DMS114 treated with DMSO at 0.1 percent for 48 hours (cell line): ENCODE measurements around the gene CA12.
"Not testable (repeated sequence)": the region's sequence is repeated elsewhere in the genome, so short reads cannot be mapped to it uniquely, and the experiment has no call there.

ENCODE experiments used
- DNase-seq: peaks from one replicate; lab custom pipeline; 2025; ENCODE audit not compliant: unreplicated experiment; lab: John Stamatoyannopoulos, UW

The CA12 gene

GRCh38 chr15:63339006-63339766 is 42.5 kb downstream of the CA12 start:
- no peak for DNase-seq

GRCh38 chr15:63338170-63338569 is 43.5 kb downstream of the CA12 start:
- DNase-seq = no peak

- no peak for DNase-seq
Observed at GRCh38 chr15:63337046-63337445, 44.6 kb downstream of the CA12 start.

GRCh38 chr15:63335543-63336240 is 46.0 kb downstream of the CA12 start:
- no peak for DNase-seq

- DNase-seq = no peak
Observed at GRCh38 chr15:63334821-63335220, 46.8 kb downstream of the CA12 start.

GRCh38 chr15:63332367-63333124 is 49.1 kb downstream of the CA12 start:
- DNase-seq = no peak

GRCh38 chr15:63331456-63331855 is 50.2 kb downstream of the CA12 start:
- no peak for DNase-seq

GRCh38 chr15:63330926-63331325 is 50.7 kb downstream of the CA12 start:
- DNase-seq = no peak

GRCh38 chr15:63329567-63330350 is 51.9 kb downstream of the CA12 start:
- no peak for DNase-seq

- DNase-seq = no peak
Observed at GRCh38 chr15:63327648-63328421, 53.8 kb downstream of the CA12 start.

GRCh38 chr15:63324770-63325169 is 56.9 kb downstream of the CA12 start:
- DNase-seq = no peak

GRCh38 chr15:63323798-63324563 is 57.7 kb downstream of the CA12 start:
- DNase-seq = no peak

- no peak for DNase-seq
Observed at GRCh38 chr15:63322541-63322940, 59.1 kb downstream of the CA12 start.

- DNase-seq = no peak
Observed at GRCh38 chr15:63321462-63321861, 60.2 kb downstream of the CA12 start.

- not testable (repeated sequence) for DNase-seq
Observed at GRCh38 chr15:63320981-63321380, 60.7 kb downstream of the CA12 start.

GRCh38 chr15:63320446-63320845 is 61.2 kb downstream of the CA12 start:
- DNase-seq = not testable (repeated sequence)

- DNase-seq = no peak
Observed at GRCh38 chr15:63319065-63319464, 62.6 kb downstream of the CA12 start.

- DNase-seq = no peak
Observed at GRCh38 chr15:63318344-63318743, 63.3 kb downstream of the CA12 start.

- DNase-seq = no peak
Observed at GRCh38 chr15:63314409-63314808, 67.2 kb downstream of the CA12 start.

- no peak for DNase-seq
Observed at GRCh38 chr15:63313825-63314224, 67.8 kb downstream of the CA12 start.
